H1 (cell line): Measurements from ENCODE around the gene TRIM7. TPM values are rescaled to one million over a fixed set of nuclear protein-coding genes. Genes with fewer than 3 reads are reported as not detected.

Source experiments
- EP300 ChIP-seq, 2 experiments: IDR thresholded peaks; 1 replicate in 1 of 2; 2 replicates in 1 of 2; pipeline ENCODE4 v1.6.1; 2011 to 2012; ENCODE audit warnings: low read depth in 2 of 2, low read length in 2 of 2, mild to moderate bottlenecking in 2 of 2, borderline replicate concordance in 1 of 2, inconsistent platforms in 1 of 2, moderate library complexity in 1 of 2
- polyA plus RNA-seq, 7 experiments: library from polyadenylated mRNA; depleted of rRNA in 3 of 7; stranded (reverse) in 5 of 7; unstranded in 2 of 7; fragments of >200 nt in 5 of 7; fragments of 200-250 nt in 2 of 7; gene quantifications; 1 replicate in 5 of 7; 2 replicates in 1 of 7; 4 replicates in 1 of 7; pipeline versions ENCODE4 v1.2.1 to v1.2.3, GENCODE V29; 2011 to 2013; ENCODE audit warnings: missing spikeins in 2 of 7, mixed read lengths in 2 of 7
- total RNA-seq: library from RNA; stranded (reverse); fragmentation: NEBNext Ultra II Directional; extraction: Animal tissue kit (Norgen Biotek cat#: 25700); gene quantifications from 2 replicates; pipeline ENCODE4 v1.2.1, GENCODE V29; 2021

TRIM7 gene
- total and polyA plus RNA-seq, 2 of the 8 experiments (the other 6 are each of a cell fraction or from before 2014, with no cell fraction given) = 0.36 to 0.47 TPM

- TF ChIP-seq EP300 (IDR thresholded peaks at IDR 0.05; ENCODE audit: borderline replicate concordance in 1 of 2, low read depth in 2 of 2, low read length in 2 of 2) = no peak
Measured at GRCh38 chr5:181221792-181222629, 17.0 kb upstream of the TRIM7 start (continued).
